B cell (primary cell): Measurements from ENCODE around the gene KRTAP10-1. TPM values are rescaled to one million over a fixed set of nuclear protein-coding genes. Genes with fewer than 3 reads are reported as not detected.

Experiments
- ATAC-seq: fragments of 200-7000 bp; cut with Tn5 transposase; one replicate; pipeline ENCODE4 v1.10.0; 2021; ENCODE audit warnings: low read depth, mild to moderate bottlenecking, moderate number of reproducible peaks, moderate library complexity
- CTCF ChIA-PET: fragments of 350-600 bp; sonication (Branson Sonifier 250); formaldehyde crosslinking; loops from one replicate; lab custom pipeline; 2021; ENCODE audit warnings: antibody characterized with exemption, inconsistent platforms; lab: Charles Lee
- POLR2A ChIA-PET: fragments of 350-600 bp; sonication (Branson Sonifier 250); formaldehyde crosslinking; loops from one replicate; lab custom pipeline; 2021; ENCODE audit warnings: antibody characterized with exemption; lab: Charles Lee
- DNase-seq: peaks from one replicate; pipeline ENCODE4 v3.0.0; 2013
- H2AFZ ChIP-seq: 2 replicates; pipeline ENCODE4 v1.6.1; 2012; ENCODE audit warnings: mild to moderate bottlenecking, low read depth, low read length; ENCODE audit not compliant: insufficient read depth, poor library complexity, severe bottlenecking
- H3K27ac ChIP-seq, 2 donors: 1 replicate in 1 of 2; 2 replicates in 1 of 2; pipeline ENCODE4 v1.5.1; 2012 to 2013; ENCODE audit warnings: low read length in 2 of 2, mild to moderate bottlenecking in 2 of 2, moderate library complexity in 1 of 2
- H3K27me3 ChIP-seq, 4 experiments: fragments of 200-600 bp in 1 of 4; sonication (generic) in 1 of 4; replicated peaks in 1 of 4; 1 replicate in 2 of 4; 2 replicates in 2 of 4; pipeline versions ENCODE4 v1.6.1 to v1.7.0; 2013 to 2016; ENCODE audit warnings: low read length in 3 of 4, mild to moderate bottlenecking in 2 of 4, mixed read lengths in 1 of 4, moderate library complexity in 1 of 4; ENCODE audit not compliant: insufficient read depth in 4 of 4, control insufficient read depth in 3 of 4; ENCODE audit errors: control extremely low read depth in 1 of 4
- H3K36me3 ChIP-seq, 2 experiments: replicated peaks in 1 of 2; 1 replicate in 1 of 2; 2 replicates in 1 of 2; pipeline versions ENCODE4 v1.6.1 to v1.7.1; 2013; ENCODE audit warnings: low read length in 1 of 2; ENCODE audit not compliant: insufficient read depth in 2 of 2, control insufficient read depth in 1 of 2; ENCODE audit errors: control extremely low read depth in 1 of 2, extremely low read depth in 1 of 2
- H3K4me1 ChIP-seq, 2 donors: fragments of 200-600 bp in 1 of 2; sonication (generic) in 1 of 2; 1 replicate in 1 of 2; 2 replicates in 1 of 2; pipeline versions ENCODE4 v1.5.1 to v1.6.1; 2013 to 2017; ENCODE audit warnings: low read length in 2 of 2; ENCODE audit not compliant: control insufficient read depth in 2 of 2, insufficient read depth in 2 of 2
- H3K4me2 ChIP-seq: replicated peaks from 2 replicates; pipeline ENCODE3; 2012; ENCODE audit warnings: mild to moderate bottlenecking, low read depth, low read length; ENCODE audit not compliant: poor library complexity, severe bottlenecking
- H3K4me3 ChIP-seq, 5 experiments: fragments of 200-600 bp in 1 of 5; sonication (generic) in 1 of 5; 1 replicate in 3 of 5; 2 replicates in 2 of 5; pipeline versions ENCODE4 v1.5.1 to v1.7.0; 2011 to 2016; ENCODE audit warnings: low read length in 4 of 5, mild to moderate bottlenecking in 4 of 5, low read depth in 2 of 5, control low read depth in 1 of 5, moderate library complexity in 1 of 5; ENCODE audit not compliant: insufficient read depth in 1 of 5; ENCODE audit errors: control extremely low read depth in 1 of 5, extremely low read depth in 1 of 5
- H3K79me2 ChIP-seq: fragments of 200-600 bp; sonication (generic); one replicate; pipeline ENCODE4 v1.6.0; 2016; ENCODE audit warnings: low read length; ENCODE audit not compliant: control insufficient read depth, insufficient read depth
- H3K9ac ChIP-seq: fragments of 200-600 bp; sonication (generic); 2 replicates; pipeline ENCODE4 v1.6.1; 2017; ENCODE audit warnings: mild to moderate bottlenecking, low read length, moderate library complexity
- H3K9me3 ChIP-seq, 3 donors: one replicate each; pipeline versions ENCODE4 v1.6.1 to v1.7.1; 2013; ENCODE audit warnings: low read length in 2 of 3; ENCODE audit not compliant: control insufficient read depth in 2 of 3, insufficient read depth in 1 of 3; ENCODE audit errors: control extremely low read depth in 1 of 3
- H4K20me1 ChIP-seq: 2 replicates; pipeline ENCODE4 v1.6.0; 2012; ENCODE audit warnings: mild to moderate bottlenecking, low read length; ENCODE audit not compliant: insufficient read depth, control insufficient read depth, poor library complexity, severe bottlenecking
- H3K27ac Mint-ChIP-seq: one replicate; pipeline ENCODE4 v1.8.0; 2021; ENCODE audit warnings: mixed read lengths
- H3K27me3 Mint-ChIP-seq: one replicate; pipeline ENCODE4 v1.8.0; 2021; ENCODE audit warnings: mixed read lengths
- H3K4me1 Mint-ChIP-seq: one replicate; pipeline ENCODE4 v1.8.0; 2021; ENCODE audit warnings: mixed read lengths
- H3K4me3 Mint-ChIP-seq: one replicate; pipeline ENCODE4 v1.8.0; 2021; ENCODE audit warnings: mixed read lengths
- H3K9me3 Mint-ChIP-seq: one replicate; pipeline ENCODE4 v1.8.0; 2022; ENCODE audit warnings: mixed read lengths; ENCODE audit not compliant: insufficient read depth
- CTCF ChIP-seq: fragments of 200-600 bp; IDR thresholded peaks from one replicate; pipeline ENCODE4 v1.8.0; 2022; ENCODE audit warnings: antibody characterized with exemption, mild to moderate bottlenecking
- EZH2 ChIP-seq: IDR thresholded peaks from 2 replicates; pipeline ENCODE4 v1.6.1; 2012; ENCODE audit warnings: borderline replicate concordance, low read depth, mild to moderate bottlenecking, moderate library complexity, low read length; ENCODE audit not compliant: insufficient read depth, poor library complexity, severe bottlenecking
- WGBS: methylation state at CpG from one replicate; pipeline ENCODE4 v1.1.5; 2013; ENCODE audit warnings: missing lambda C conversion rate; ENCODE audit not compliant: insufficient coverage; 5-methylcytosine and 5-hydroxymethylcytosine counted together
- intact Hi-C: fragments of 100-400 bp; cut with micrococcal nuclease; formaldehyde crosslinking; loops from one replicate; pipeline ENCODE4 v1.10.0; 2022
- polyA plus RNA-seq: library from polyadenylated mRNA; depleted of rRNA; stranded (reverse); fragments of >200 nt; gene quantifications from 2 replicates; pipeline ENCODE4 v1.2.3, GENCODE V29; 2012
- total RNA-seq, 2 donors: library from RNA; stranded (reverse); fragments of 120-200 nt in 1 of 2; gene quantifications; 1 replicate in 1 of 2; 2 replicates in 1 of 2; pipeline versions ENCODE4 v1.2.3 to v1.2.4, GENCODE V29; 2013 to 2022

KRTAP10-1 gene
- total and polyA plus RNA-seq, 2 donors (not counting 1 experiment from before 2014, with no cell fraction given), result not detected

GRCh38 chr21:44521928-44522752, 17.9 kb downstream of the KRTAP10-1 start:
- Histone ChIP-seq H4K20me1 (no peaks in the 10 kb centered on the region), H3K4me3 (no peak overlapping the region), H3K27me3 (peaks cover 0 to 5% (median 0%) of the 10 kb centered on the region in 4 experiments), H3K36me3 (no peaks in the 10 kb centered on the region), H3K9ac (no peak overlapping the region), H2AFZ (no peak overlapping the region), H3K4me2 (no peak overlapping the region), H3K27ac (no peak overlapping the region), H3K79me2 (no peaks in the 10 kb centered on the region), H3K4me1 (no peaks in the 10 kb centered on the region), H3K9me3 (peaks cover 0 to 5% (median 0%) of the 10 kb centered on the region in 3 donors)
- peaks cover 4% of the 10 kb centered on the region for H3K27me3 Mint-ChIP-seq
- no peak overlapping the region for H3K27ac Mint-ChIP-seq
- no peak overlapping the region for H3K4me3 Mint-ChIP-seq
- CTCF ChIA-PET, result no interaction called here
- H3K4me1 Mint-ChIP-seq, result no peaks in the 10 kb centered on the region
- 94% methylated on average over 29 of the region's 33 CpGs for WGBS
- ATAC-seq (no peak), DNase-seq (no peak)
- intact Hi-C loops, result no loop called here
- no peaks in the 10 kb centered on the region for H3K9me3 Mint-ChIP-seq
- POLR2A ChIA-PET, result no interaction called here
- TF ChIP-seq CTCF (no peak), EZH2 (no peak)

- POLR2A ChIA-PET, result no interaction called here
- peaks cover 4% of the 10 kb centered on the region for H3K27me3 Mint-ChIP-seq
- H3K4me1 ChIP-seq, result no peaks in the 10 kb centered on the region
- H3K79me2 ChIP-seq, result no peaks in the 10 kb centered on the region
- H3K36me3 ChIP-seq, result no peaks in the 10 kb centered on the region
- no peaks in the 10 kb centered on the region for H3K9me3 Mint-ChIP-seq
- H4K20me1 ChIP-seq, result no peaks in the 10 kb centered on the region
- no peak overlapping the region for H3K4me3 ChIP-seq
- H3K27ac ChIP-seq, result no peak overlapping the region
- CTCF ChIA-PET, result no interaction called here
- DNase-seq, result no peak
- no peak overlapping the region for H3K4me2 ChIP-seq
- H3K4me3 Mint-ChIP-seq, result no peak overlapping the region
- ATAC-seq, result no peak
- H2AFZ ChIP-seq, result no peak overlapping the region
- peaks cover 0 to 6% (median 0%) of the 10 kb centered on the region in 3 donors for H3K9me3 ChIP-seq
- no peak overlapping the region for H3K27ac Mint-ChIP-seq
- intact Hi-C loops, result no loop called here
- WGBS, result 89% methylated on average over 22 of the region's 22 CpGs
- H3K4me1 Mint-ChIP-seq, result no peaks in the 10 kb centered on the region
- TF ChIP-seq CTCF, result no peak
- TF ChIP-seq EZH2, result no peak
- H3K9ac ChIP-seq, result no peak overlapping the region
- peaks cover 0 to 5% (median 0%) of the 10 kb centered on the region in 4 experiments for H3K27me3 ChIP-seq
These were observed 18.6 kb downstream of the KRTAP10-1 start for GRCh38 chr21:44521301-44521927.
